ENCODE results near the gene NOL9.
A peak's percentile ranks its signal among the peaks of the same experiment; 100 is the strongest.

NOL9 gene

DNA sequence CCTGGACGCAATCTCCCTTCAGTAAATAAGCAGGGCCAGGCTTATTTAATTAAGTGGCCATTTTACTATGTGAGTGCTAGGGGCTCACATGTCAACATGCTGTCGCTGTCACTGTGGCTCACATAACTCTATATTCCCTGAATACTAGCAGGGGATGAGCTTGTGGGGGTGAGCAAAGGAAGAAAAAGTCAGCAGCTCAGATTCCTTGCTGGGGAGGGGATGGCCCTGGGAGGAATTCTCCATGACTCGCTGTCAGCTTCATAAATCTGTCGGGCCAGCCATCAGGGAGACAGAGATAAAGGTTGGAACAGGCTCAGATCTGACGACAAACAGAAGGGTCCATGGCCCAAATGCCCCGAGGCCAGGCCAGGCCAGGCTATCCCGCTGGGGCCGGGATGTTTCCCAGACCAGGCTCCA lies 36.9 kb downstream of the NOL9 start:
- no peak for DNase-seq

DNA sequence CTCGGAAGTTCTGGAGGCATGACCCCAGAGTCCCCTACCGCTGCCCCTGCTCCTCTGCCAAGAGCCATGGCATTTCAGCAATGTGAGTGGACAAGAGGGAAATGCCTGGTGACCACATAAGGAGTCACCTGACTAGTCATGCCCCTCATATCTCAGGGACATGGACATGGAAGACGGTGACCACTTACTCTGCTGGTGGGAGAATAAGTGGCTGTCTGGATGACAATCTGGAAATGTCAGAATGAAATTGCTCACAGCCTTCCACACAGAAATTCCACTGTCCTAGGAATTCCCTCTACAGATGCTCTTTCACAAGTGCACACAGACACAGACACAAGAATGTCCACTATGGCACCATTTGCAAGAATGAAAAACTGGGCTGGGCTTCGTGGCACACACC lies 38.5 kb downstream of the NOL9 start:
- no peak for DNase-seq

GRCh38 chr1:6513320-6513801 lies 41.0 kb downstream of the NOL9 start:
- DNase-seq: no peak

GRCh38 chr1:6512908-6513280 lies 41.4 kb downstream of the NOL9 start:
- DNase-seq: no peak

- no peak for DNase-seq
Observed at GRCh38 chr1:6512245-6512907, 41.9 kb downstream of the NOL9 start.

DNA sequence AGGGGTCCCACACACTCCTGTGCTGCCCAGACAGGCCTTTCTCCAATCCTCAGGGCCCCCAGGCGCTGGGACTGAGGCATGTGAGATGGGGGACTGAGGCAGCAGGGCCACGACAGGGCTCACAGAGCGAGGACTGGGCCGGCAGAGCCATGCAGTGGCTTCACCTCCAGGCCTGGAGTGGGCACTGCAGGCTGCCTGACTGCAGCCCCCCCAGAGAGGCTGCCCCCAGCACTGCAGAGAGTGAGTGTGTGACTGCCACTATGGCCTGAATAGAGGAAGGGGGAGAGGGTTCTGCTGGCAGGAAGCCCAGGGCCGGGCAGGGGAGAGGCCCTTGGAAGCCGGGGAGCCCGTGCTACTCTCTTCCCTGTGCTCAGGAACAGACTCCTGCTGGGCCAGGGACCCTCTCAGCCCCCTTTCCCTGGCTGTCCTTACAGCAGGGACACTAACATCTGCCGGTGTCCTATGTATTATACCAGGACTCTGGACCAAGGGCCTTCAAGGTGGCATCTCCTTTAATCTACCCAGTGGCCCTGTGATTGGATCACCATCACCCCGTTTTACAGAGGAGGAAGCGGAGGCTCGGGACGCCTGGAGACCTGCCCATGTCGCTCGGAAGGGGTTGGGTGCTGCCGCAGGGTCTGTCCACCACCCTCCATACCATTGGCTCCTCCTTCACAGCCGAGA lies 42.6 kb downstream of the NOL9 start:
- DNase-seq: no peak

GRCh38 chr1:6511056-6511455 lies 43.3 kb downstream of the NOL9 start:
- DNase-seq: no peak

DNA sequence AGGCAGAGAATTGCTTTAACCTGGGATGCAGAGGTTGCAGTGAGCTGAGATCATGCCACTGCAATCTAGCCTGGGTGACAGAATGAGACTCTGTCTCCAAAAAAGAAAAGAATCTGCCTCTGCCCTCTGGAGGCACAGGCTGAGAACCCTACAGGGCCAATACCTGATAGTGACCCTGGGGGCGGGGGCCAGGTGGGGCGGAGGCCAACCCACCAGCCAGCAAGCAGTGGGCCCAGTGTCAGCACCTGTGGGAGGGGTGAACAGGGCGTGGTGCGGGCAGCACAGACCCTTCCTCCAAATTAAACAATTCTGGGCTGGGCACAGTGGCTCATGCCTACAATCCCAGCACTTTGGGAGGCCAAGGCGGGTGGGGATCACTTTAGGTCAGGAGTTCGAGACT lies 43.8 kb downstream of the NOL9 start:
- DNase-seq: no peak

DNA sequence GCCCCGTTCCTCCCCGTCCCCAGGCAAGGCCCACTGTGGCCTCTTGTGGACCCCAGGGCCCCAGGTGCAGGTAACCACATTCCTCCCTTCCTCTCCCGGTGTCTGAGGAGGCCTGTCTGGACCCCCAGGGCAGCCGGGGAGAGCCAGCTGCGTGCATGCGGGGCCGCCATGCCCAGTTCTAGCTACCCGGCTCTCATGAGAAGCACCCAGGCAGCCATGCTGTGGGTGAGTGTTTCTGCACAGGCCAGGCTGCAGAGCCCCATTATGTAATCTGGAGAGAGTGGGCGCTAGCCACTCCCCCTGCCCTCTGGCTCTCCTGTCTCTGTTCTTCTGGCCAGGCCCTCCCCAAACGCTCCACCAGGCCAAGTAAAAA lies 44.4 kb downstream of the NOL9 start:
- DNase-seq: no peak

DNA sequence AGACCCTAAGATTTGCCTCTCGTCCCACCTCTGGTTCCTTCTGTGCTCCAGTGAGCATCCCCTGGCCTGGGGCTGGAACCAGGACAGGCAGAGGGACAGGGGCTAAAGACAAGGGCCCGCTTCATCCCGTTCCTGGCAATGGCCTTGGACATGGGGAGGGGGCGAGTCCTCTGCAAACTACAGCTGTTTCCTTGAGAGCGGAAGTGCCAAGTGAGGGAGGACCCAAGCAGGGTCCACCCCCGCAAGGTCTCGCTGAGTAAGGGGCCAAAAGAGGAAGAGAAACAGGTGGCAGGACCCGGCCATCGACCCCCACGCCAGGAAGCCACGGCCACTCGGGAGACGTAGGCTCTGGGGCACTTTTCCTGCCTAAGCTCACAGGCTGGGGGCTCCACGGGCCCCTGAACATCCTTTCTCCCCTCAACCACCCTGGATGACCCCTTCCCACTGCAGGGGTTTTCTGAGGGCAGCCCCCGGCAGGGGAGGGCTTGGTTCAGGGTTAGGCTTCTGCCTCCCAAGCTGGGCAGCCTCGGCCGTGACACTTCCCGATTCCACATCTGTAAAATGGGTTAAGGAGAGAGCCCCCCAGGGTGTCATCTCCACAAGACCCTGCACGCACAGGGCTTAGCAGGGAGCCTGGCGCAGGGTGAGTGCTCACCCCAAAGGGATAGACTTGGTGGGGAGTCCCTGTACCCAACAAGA lies 44.9 kb downstream of the NOL9 start:
- no peak for DNase-seq

DNA sequence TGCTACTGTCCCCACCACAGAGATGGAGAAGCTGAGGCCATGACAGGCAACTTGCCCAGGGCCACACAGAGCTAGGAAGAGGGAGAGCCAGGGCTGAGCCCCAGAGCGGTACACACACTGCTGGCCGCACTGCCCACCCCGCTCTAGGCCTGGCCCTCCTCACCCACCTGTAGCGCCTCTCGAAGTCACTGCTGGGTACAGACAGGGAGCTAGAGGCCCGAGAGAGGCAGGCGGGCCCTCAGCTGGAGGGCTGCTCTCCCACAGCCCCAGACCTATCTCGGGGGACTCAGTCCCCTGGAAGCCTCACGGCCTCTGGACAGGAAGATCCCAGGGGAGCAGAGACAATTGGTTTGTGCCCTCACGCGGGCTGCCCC lies 45.5 kb downstream of the NOL9 start:
- no peak for DNase-seq

DNA sequence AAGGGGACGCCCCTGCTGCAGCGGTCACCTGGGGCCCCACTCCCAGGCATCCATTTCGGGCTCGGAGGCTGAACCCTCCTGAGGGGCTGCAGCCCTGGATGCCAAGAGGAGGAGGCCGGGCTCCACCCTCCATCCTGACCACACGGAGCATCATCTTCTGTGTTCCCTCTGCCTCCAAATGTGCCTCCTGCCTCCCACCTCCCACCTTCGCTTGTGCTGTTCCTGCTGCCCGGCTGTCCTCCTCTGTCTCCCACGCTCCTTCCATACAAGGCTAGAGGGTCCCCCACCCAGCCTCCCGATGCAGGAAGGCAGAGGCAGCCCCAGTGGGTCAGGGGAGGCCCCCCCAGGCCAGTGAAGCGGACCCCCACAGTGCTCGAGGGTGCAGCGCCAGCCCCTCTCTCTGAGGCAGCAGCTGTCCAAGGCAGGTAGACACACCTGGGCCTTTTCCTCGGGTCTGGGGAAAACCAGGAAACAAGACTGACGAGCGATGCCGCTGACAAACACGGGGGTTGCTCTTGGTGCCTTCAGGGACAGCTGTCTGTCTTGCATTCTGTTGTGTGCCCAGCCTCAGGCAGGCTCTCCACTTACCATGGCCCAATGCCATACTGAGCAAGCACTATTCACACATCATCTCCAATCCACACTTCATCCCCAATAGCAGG lies 46.0 kb downstream of the NOL9 start:
- DNase-seq: no peak

DNA sequence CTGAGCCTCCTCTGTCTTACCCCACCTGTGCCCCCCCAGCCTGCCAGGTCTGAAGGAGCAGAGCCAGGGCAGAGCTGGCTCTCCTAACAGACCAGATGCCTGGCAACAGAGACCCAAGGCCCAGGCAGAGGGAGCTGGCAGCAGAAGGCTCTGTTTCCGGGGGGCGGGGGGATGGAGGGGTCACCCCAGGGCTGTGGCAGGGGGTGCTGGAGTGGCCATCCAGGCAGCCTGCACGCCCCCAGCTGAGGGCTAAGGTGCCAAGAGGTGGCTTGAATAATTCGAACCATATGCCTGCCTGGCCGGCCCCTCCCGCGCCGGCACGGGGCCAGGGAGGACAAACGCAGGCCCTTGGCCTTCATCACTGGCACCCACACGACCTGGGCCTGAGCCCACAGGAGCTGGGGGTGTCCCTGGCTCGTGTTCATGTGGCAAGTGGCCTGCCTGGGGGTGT lies 46.8 kb downstream of the NOL9 start:
- no peak for DNase-seq

GRCh38 chr1:6507037-6507428 lies 47.3 kb downstream of the NOL9 start:
- DNase-seq: peak; percentile 27

- no peak for DNase-seq
Observed at GRCh38 chr1:6506210-6507036, 47.9 kb downstream of the NOL9 start.

DNA sequence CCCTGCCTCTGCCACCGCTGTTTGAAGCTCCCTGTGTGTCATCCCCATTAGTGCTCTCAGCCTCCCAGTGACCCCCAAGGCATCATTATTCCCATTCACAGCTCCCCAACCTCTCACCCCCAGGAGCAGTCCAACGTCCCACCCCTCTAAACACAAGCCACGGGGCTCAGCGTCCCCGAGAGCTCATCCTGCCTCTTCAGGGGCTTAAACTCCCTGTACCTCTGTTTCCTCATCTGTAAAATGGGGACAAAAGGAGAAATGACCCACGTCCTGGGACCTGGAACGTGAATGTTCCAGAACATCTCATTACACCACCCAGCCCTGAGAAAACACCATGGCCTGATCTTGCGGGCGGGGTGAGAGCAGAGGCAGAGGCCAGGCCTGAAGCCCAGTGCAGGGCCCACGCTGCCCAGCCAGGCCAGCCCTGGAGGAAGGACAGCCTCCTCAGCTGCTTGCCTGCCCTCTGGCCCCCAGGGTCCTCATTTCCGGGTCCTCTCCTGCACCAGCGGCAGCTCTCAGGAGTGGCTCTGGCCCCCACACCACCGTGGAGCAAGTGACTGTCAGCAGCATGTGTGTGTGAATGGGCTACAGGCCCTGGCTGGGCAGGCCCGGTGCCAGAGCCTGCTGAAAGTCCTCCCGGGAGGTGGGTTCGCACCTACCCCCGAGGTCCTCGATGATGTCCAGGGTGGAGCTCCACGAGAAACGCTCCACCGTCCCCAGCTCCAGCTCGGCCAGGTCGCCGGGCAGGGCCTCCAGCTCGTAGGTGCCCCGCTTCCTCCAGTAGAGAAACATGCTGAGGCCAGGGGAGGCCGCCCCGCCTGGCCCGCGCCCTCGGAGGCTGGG lies 48.7 kb downstream of the NOL9 start:
- DNase-seq: no peak

DNA sequence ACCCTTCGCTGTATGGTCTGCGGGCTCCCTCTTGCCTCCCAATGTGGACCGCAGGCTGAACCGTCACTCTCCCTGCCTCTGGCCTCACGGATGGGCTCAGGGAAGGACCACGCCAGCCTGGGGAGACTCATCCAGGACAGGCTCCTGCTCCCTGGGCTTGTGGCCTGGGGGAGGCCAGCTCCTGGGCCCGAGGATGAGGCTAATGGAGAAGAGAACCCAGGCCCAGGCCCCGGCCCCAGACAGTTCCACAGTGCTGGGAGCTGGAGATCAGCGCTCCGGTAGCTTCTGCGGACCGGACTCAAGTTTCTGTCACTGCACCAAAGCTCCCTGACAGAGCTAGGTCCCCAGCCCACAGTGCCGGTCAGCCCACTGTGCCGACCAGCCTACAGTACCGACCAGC lies 49.4 kb downstream of the NOL9 start:
- DNase-seq: no peak

DNA sequence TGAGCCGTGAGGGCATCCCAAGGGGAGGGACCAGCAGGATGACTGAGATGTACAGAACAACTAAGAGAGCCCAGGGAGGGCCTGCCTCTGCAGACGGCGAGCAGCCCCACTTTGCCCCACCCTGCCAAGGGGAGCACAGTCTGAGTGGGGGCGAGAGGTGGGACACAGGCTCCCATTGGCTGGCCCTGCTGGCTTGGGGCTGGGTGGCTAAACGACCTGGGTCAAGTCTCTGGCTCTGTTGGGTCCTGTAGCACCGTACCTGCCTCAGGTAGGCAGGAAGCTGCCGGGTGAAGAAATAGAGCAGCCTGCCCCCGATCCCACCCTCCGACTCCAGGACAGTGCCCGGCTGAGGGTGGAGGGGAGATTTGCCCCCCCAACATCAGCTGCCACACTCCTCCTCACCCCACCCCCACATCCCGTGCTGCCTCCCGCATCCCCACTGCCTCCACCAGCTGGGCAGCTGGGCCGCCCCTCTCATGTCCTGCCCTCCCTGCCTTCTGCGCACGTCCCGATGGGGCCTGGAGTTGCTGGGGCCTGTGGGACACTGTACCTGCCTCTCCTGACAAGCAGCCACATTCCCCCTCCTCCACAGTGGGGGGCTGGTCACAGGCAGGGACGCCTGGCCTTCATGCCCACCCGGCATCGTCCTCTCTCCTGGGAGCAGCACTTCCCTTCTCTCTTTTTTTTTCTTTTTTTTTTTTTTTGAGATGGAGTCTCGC lies 50.3 kb downstream of the NOL9 start:
- no peak for DNase-seq

- no peak for DNase-seq
Observed at GRCh38 chr1:6502000-6502891, 52.1 kb downstream of the NOL9 start.

- DNase-seq: no peak
Observed at GRCh38 chr1:6501279-6501813, 53.0 kb downstream of the NOL9 start.
